Kidney (tissue), 14 donors: ENCODE data around the gene PDE8A. TPM values are rescaled to one million over a fixed set of nuclear protein-coding genes. Genes with fewer than 3 reads are reported as not detected.

Source experiments
- DNase-seq, 5 donors: peaks; one replicate each; pipeline ENCODE4 v3.0.0-alpha.2; 2013 to 2020
- FAIRE-seq: peaks from 2 replicates; lab custom pipeline; 2012; peaks lifted over from hg19 to GRCh38; lab: Jason Lieb, UNC
- H3K27ac ChIP-seq, 2 donors: one replicate each; pipeline ENCODE4 v1.7.0; 2013; ENCODE audit warnings: low read depth in 2 of 2, low read length in 2 of 2, inconsistent platforms in 1 of 2
- H3K27me3 ChIP-seq: one replicate; pipeline ENCODE4 v1.7.1; 2013; ENCODE audit warnings: low read length, inconsistent platforms; ENCODE audit not compliant: control insufficient read depth, insufficient read depth
- H3K36me3 ChIP-seq, 3 donors: one replicate each; pipeline versions ENCODE4 v1.7.0 to v1.7.1; 2013; ENCODE audit warnings: low read length in 3 of 3, control low read depth in 1 of 3, inconsistent platforms in 1 of 3; ENCODE audit not compliant: insufficient read depth in 3 of 3, control insufficient read depth in 2 of 3
- H3K4me1 ChIP-seq, 3 donors: one replicate each; pipeline versions ENCODE4 v1.7.0 to v1.7.1; 2013; ENCODE audit warnings: low read length in 3 of 3, inconsistent platforms in 1 of 3, low read depth in 1 of 3; ENCODE audit not compliant: control insufficient read depth in 2 of 3, insufficient read depth in 2 of 3
- H3K4me3 ChIP-seq, 3 donors: one replicate each; pipeline versions ENCODE4 v1.7.0 to v1.8.1; 2013; ENCODE audit warnings: low read length in 3 of 3, control low read depth in 1 of 3, inconsistent platforms in 1 of 3
- H3K9ac ChIP-seq, 3 donors: one replicate each; pipeline versions ENCODE4 v1.7.0 to v1.7.1; 2013; ENCODE audit warnings: low read length in 3 of 3, control low read depth in 1 of 3, inconsistent platforms in 1 of 3
- H3K9me3 ChIP-seq, 3 donors: one replicate each; pipeline versions ENCODE4 v1.7.0 to v1.7.1; 2013; ENCODE audit warnings: low read length in 3 of 3, control low read depth in 1 of 3, inconsistent platforms in 1 of 3; ENCODE audit not compliant: control insufficient read depth in 2 of 3, insufficient read depth in 1 of 3
- CTCF ChIP-seq: IDR thresholded peaks from 3 replicates; pipeline ENCODE4 v1.5.1; 2012; ENCODE audit warnings: mild to moderate bottlenecking, moderate library complexity, borderline replicate concordance; ENCODE audit not compliant: insufficient read depth; ENCODE audit errors: extremely low read depth
- intact Hi-C: fragments of 100-400 bp; cut with DNase I; formaldehyde crosslinking; loops from one replicate; pipeline ENCODE4 v1.11.1; 2022
- polyA plus RNA-seq: library from polyadenylated mRNA; stranded (reverse); fragments of 350-450 nt; fragmentation: Illumina TruSeq; extraction: RNeasy Lipid Tissue Mini Kit (QIAGEN cat#74804); gene quantifications from one replicate; pipeline ENCODE4 v1.2.3, GENCODE V29; 2014; ENCODE audit warnings: low read depth, low replicate concordance; ENCODE audit not compliant: insufficient read depth
- total RNA-seq: library from RNA; stranded (reverse); fragmentation: NEBNext Ultra II Directional; extraction: Animal tissue kit (Norgen Biotek cat#: 25700); gene quantifications from one replicate; pipeline ENCODE4 v1.2.1, GENCODE V29; 2021
- donor health status: control.
- donor health status: control.
- donor health status: control.
- donor health status: control.
- donor health status: control.
- donor health status: DM: yes; HTN: yes; CAD: no.
- donor health status: Normal renal cell carcinoma (clear cell type).

Gene PDE8A
- total and polyA plus RNA-seq, 2 donors from 2014 or later: 20.3 to 37.5 TPM

DNA sequence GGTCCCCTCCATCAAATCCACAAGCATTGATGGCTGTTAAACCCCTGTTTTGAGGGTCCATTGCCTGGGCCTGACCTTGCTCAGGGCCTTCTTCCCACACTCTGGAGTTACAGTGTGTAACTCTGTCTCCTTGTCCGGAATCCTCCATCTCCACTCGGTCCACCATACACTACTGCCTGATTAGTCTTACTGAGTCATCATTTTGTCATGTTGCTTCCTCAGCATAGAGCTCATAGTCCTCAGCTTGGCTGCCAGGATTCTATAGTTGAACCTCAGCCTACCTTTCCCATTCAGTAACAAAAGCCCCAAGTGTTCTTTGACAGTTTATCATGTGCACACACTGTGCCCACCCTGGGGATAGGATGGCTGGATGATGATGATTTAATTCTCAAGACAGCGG is 113.0 kb downstream of the PDE8A start:
- Histone ChIP-seq H3K9me3 (no peaks in the 10 kb centered on the region), H3K4me1 (no peaks in the 10 kb centered on the region), H3K4me3 (no peak overlapping the region), H3K27me3 (no peaks in the 10 kb centered on the region), H3K9ac (no peak overlapping the region), H3K27ac (no peak overlapping the region), H3K36me3 (peaks cover 3 to 34% (median 13%) of the 10 kb centered on the region in 3 donors)
- intact Hi-C loops: no loop called here
- no peak for FAIRE-seq
- TF ChIP-seq CTCF: no peak
- no peak for DNase-seq

GRCh38 chr15:85095566-85095965 is 113.9 kb downstream of the PDE8A start:
- Histone ChIP-seq H3K9me3 (no peaks in the 10 kb centered on the region), H3K9ac (no peak overlapping the region), H3K4me1 (no peaks in the 10 kb centered on the region), H3K4me3 (no peak overlapping the region), H3K27ac (no peak overlapping the region), H3K27me3 (no peaks in the 10 kb centered on the region), H3K36me3 (peaks cover 3 to 34% (median 15%) of the 10 kb centered on the region in 3 donors)
- no peak for DNase-seq
- intact Hi-C loops: no loop called here
- TF ChIP-seq CTCF: no peak
- FAIRE-seq: no peak

GRCh38 chr15:85097250-85097649 is 115.6 kb downstream of the PDE8A start:
- FAIRE-seq (no peak), DNase-seq (no peak)
- H3K4me3 ChIP-seq: no peak overlapping the region
- no peaks in the 10 kb centered on the region for H3K27me3 ChIP-seq
- H3K36me3 ChIP-seq: peaks cover 3 to 23% (median 12%) of the 10 kb centered on the region in 3 donors
- intact Hi-C loops: no loop called here
- TF ChIP-seq CTCF: no peak
- H3K4me1 ChIP-seq: no peaks in the 10 kb centered on the region
- no peak overlapping the region for H3K27ac ChIP-seq
- H3K9ac ChIP-seq: no peak overlapping the region
- no peaks in the 10 kb centered on the region for H3K9me3 ChIP-seq

DNA sequence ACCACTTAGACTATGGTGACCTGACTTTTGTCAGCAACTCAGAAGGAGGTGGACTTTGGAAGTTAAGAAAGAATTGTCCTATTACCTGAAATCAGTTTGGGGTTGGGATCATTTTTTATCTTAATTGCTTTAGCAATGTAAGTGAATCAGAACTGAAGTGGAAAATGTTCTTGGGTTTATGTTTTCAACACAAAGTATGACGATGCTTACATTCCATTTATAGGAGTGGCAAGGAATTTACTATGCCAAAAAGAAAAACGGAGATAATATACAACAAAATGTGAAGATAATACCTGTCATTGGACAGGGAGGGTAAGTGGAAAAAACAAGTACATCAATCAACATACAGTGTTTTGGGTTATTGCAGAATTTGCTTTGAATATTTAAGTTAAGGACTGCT is 116.1 kb downstream of the PDE8A start:
- H3K9ac ChIP-seq: no peak overlapping the region
- H3K4me1 ChIP-seq: no peaks in the 10 kb centered on the region
- no peak overlapping the region for H3K27ac ChIP-seq
- no peak overlapping the region for H3K4me3 ChIP-seq
- FAIRE-seq (no peak), DNase-seq (no peak)
- no peaks in the 10 kb centered on the region for H3K27me3 ChIP-seq
- no peak for TF ChIP-seq CTCF
- H3K36me3 ChIP-seq: peaks cover 0 to 19% (median 9%) of the 10 kb centered on the region in 3 donors
- no peaks in the 10 kb centered on the region for H3K9me3 ChIP-seq
- intact Hi-C loops: no loop called here
